GM19099 (cell line): ENCODE measurements around the gene HOXB8.
A peak's percentile ranks its signal among the peaks of the same experiment; 100 is the strongest.

ENCODE experiments used
- POLR2A ChIP-seq: IDR thresholded peaks from 3 replicates; pipeline ENCODE4 v1.6.1; 2011; ENCODE audit warnings: low read depth; ENCODE audit not compliant: insufficient read length; ENCODE audit errors: extremely low read depth

HOXB8 gene

GRCh38 chr17:48601539-48602425 is 13.3 kb downstream of the HOXB8 start:
- TF ChIP-seq POLR2A: no peak

- no peak for TF ChIP-seq POLR2A
These were observed 13.9 kb downstream of the HOXB8 start for GRCh38 chr17:48601207-48601538.

GRCh38 chr17:48600244-48601098 is 14.6 kb downstream of the HOXB8 start:
- TF ChIP-seq POLR2A: no peak

- no peak for TF ChIP-seq POLR2A
These were observed 15.7 kb downstream of the HOXB8 start for GRCh38 chr17:48599354-48599753.

GRCh38 chr17:48598736-48599135 is 16.4 kb downstream of the HOXB8 start:
- no peak for TF ChIP-seq POLR2A

GRCh38 chr17:48597778-48598631 is 17.1 kb downstream of the HOXB8 start:
- peak; percentile 37 for TF ChIP-seq POLR2A

GRCh38 chr17:48597528-48597777 is 17.6 kb downstream of the HOXB8 start:
- TF ChIP-seq POLR2A: no peak

DNA sequence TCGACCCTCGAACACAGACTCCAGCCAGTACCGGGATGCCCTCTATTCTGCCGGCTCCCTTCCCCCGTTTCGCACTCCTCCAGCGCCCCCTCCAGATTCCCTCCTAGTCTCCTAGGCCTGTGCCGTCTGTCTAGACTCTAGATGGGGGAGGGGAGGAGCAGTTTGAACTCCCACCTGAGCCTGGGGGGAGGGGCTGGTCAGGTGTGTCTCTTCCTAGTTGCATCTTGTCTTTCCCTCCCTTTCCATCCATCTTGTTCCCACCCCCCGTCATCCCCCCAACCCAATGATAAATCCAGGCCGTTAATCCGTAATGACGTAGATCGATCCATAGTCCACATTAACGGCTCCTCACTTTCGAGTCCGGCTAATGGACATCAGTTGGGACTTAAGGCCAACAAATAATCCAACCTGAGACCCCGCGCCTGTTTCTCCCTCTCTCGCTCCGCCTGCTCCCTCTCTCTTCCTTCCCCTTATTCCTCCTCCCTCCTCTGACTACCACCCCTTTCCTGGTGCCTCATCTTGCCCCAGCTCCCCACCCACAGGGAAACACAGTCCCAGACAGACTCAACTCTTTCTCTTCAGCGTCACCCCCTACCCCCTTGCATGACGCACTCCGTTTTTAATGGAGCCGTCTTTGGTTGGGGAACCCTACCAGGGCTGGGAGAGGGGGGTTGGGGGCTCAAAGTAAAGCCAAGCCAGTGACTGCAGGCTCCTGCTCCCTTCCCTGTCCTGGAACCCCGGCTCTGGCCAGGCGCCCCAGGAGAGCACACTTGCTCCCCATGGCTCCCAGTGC is 18.2 kb downstream of the HOXB8 start:
- TF ChIP-seq POLR2A: no peak

GRCh38 chr17:48596000-48596734 is 18.9 kb downstream of the HOXB8 start:
- TF ChIP-seq POLR2A: no peak

GRCh38 chr17:48595278-48595999 is 19.7 kb downstream of the HOXB8 start:
- no peak for TF ChIP-seq POLR2A

- TF ChIP-seq POLR2A: no peak
These were observed 20.4 kb downstream of the HOXB8 start for GRCh38 chr17:48594538-48595277.

DNA sequence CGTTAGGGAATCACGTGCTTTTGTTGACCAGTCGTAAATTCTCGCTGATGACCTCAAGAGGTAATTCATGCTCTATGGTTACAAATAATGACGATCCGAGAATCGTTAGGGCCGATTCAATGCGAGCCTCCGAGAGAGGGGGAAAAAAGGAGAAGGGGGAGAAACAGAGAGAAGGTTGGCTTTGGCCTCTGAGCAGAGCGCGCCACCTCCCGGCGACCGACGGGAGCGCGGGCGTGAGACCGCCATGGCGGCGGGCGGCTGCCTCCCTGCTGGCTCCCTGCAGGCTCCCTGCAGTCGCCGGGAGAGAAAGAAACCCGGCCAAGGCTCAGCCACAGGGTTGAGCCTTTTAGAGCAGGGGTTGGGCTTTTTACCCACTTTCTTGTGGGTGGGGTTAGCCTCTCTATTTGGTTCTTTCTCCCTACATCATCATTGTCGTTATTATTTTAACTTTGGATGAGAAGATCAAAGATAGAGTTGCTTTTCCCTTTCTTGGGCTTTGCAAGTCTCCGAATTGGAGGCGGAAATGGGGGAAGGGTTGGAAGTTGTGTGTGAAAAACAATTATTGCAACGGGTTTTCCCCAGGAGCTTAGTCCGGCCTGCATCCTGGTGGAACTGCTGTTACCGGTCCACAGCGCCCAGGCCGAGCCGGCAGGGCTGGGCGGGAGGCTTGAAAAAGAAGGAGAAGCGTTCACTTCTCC is 21.1 kb downstream of the HOXB8 start:
- no peak for TF ChIP-seq POLR2A
